ENCODE data around the gene ANOS1.

ANOS1 gene

GRCh38 chrX:8673201-8673600 is 58.7 kb downstream of the ANOS1 start:
- Histone ChIP-seq H3K79me2 (ENCODE audit: insufficient read depth, low read length) (no peaks in the 10 kb centered on the region), H4K20me1 (ENCODE audit: low read depth, low read length) (no peaks in the 10 kb centered on the region), H3F3A (ENCODE audit: insufficient read depth) (no peaks in the 10 kb centered on the region), H3K4me2 (ENCODE audit: low read depth, low read length, poor library complexity, severe bottlenecking) (no peak overlapping the region), H3K36me3 (ENCODE audit: low read length) (no peaks in the 10 kb centered on the region), H3K9me2 (replicated peaks; ENCODE audit: insufficient read depth, low read length) (no peaks in the 10 kb centered on the region), H3K27ac (ENCODE audit: low read depth, low read length) (no peak overlapping the region), H3K4me3 (ENCODE audit: insufficient read depth, low read length, poor library complexity, severe bottlenecking) (no peak overlapping the region), H2AFZ (ENCODE audit: low read depth, low read length, severe bottlenecking) (no peak overlapping the region), H3K9me3 (ENCODE audit: insufficient read depth, low read length) (no peaks in the 10 kb centered on the region), H3K27me3 (ENCODE audit: low read length) (no peaks in the 10 kb centered on the region), H3K9ac (ENCODE audit: low read length) (no peak overlapping the region)
- TF ChIP-seq CTCF (IDR thresholded peaks at IDR 0.05; ENCODE audit: insufficient read depth, low read length, poor library complexity, severe bottlenecking), result no peak
- no peak for TF ChIP-seq EZH2phosphoT487 (conservative IDR thresholded peaks at IDR 0.05; ENCODE audit: low read length)

GRCh38 chrX:8672176-8672575 is 59.8 kb downstream of the ANOS1 start:
- Histone ChIP-seq H3K9ac (ENCODE audit: low read length) (no peak overlapping the region), H2AFZ (ENCODE audit: low read depth, low read length, severe bottlenecking) (no peak overlapping the region), H3K4me3 (ENCODE audit: insufficient read depth, low read length, poor library complexity, severe bottlenecking) (no peak overlapping the region), H3K36me3 (ENCODE audit: low read length) (no peaks in the 10 kb centered on the region), H3K27me3 (ENCODE audit: low read length) (no peaks in the 10 kb centered on the region), H3K79me2 (ENCODE audit: insufficient read depth, low read length) (no peaks in the 10 kb centered on the region), H3F3A (ENCODE audit: insufficient read depth) (no peaks in the 10 kb centered on the region), H3K4me2 (ENCODE audit: low read depth, low read length, poor library complexity, severe bottlenecking) (no peak overlapping the region), H4K20me1 (ENCODE audit: low read depth, low read length) (no peaks in the 10 kb centered on the region), H3K9me2 (replicated peaks; ENCODE audit: insufficient read depth, low read length) (no peaks in the 10 kb centered on the region), H3K27ac (ENCODE audit: low read depth, low read length) (no peak overlapping the region), H3K9me3 (ENCODE audit: insufficient read depth, low read length) (no peaks in the 10 kb centered on the region)
- TF ChIP-seq CTCF (IDR thresholded peaks at IDR 0.05; ENCODE audit: insufficient read depth, low read length, poor library complexity, severe bottlenecking) (no peak), EZH2phosphoT487 (conservative IDR thresholded peaks at IDR 0.05; ENCODE audit: low read length) (no peak)

- Histone ChIP-seq H4K20me1 (ENCODE audit: low read depth, low read length) (no peaks in the 10 kb centered on the region), H3K27me3 (ENCODE audit: low read length) (no peaks in the 10 kb centered on the region), H3F3A (ENCODE audit: insufficient read depth) (no peaks in the 10 kb centered on the region), H3K4me2 (ENCODE audit: low read depth, low read length, poor library complexity, severe bottlenecking) (no peak overlapping the region), H3K9me3 (ENCODE audit: insufficient read depth, low read length) (no peaks in the 10 kb centered on the region), H3K36me3 (ENCODE audit: low read length) (no peaks in the 10 kb centered on the region), H3K9me2 (replicated peaks; ENCODE audit: insufficient read depth, low read length) (no peaks in the 10 kb centered on the region), H2AFZ (ENCODE audit: low read depth, low read length, severe bottlenecking) (no peak overlapping the region), H3K79me2 (ENCODE audit: insufficient read depth, low read length) (no peaks in the 10 kb centered on the region), H3K9ac (ENCODE audit: low read length) (no peak overlapping the region), H3K4me3 (ENCODE audit: insufficient read depth, low read length, poor library complexity, severe bottlenecking) (no peak overlapping the region), H3K27ac (ENCODE audit: low read depth, low read length) (no peak overlapping the region)
- TF ChIP-seq EZH2phosphoT487 (conservative IDR thresholded peaks at IDR 0.05; ENCODE audit: low read length) (no peak), CTCF (IDR thresholded peaks at IDR 0.05; ENCODE audit: insufficient read depth, low read length, poor library complexity, severe bottlenecking) (no peak)
Observed at GRCh38 chrX:8668813-8669212, 63.1 kb downstream of the ANOS1 start.
